GM18873 (cell line): ENCODE results near the gene LBH.

Experiments
- ATAC-seq: cut with Tn5 transposase; IDR thresholded peaks from one replicate; pipeline ENCODE4 v1.9.1; 2021; ENCODE audit warnings: mild to moderate bottlenecking, moderate library complexity, moderate number of reproducible peaks; ENCODE audit not compliant: unreplicated experiment, low FRiP score

The LBH gene

GRCh38 chr2:30298302-30298701, 67.0 kb downstream of the LBH start:
- ATAC-seq = no peak

DNA sequence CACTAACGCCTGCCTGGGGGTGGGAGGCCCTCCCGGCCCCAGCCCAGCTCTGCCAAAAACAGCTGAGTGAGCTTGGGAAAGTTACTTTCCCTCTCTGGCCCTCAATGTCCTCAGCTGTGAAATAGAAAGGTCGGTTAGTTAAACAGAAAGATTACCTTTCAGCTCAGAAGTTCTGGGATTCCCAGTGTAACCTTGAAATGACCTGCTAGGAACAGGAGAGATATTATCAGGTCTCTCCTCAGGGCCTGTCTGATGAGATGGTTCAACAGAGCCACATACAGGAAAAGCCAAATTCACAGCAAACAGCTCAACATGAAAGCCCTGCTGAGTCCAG, 68.8 kb downstream of the LBH start:
- no peak for ATAC-seq

- ATAC-seq = no peak
These were observed 69.3 kb downstream of the LBH start for GRCh38 chr2:30300456-30301221.

DNA sequence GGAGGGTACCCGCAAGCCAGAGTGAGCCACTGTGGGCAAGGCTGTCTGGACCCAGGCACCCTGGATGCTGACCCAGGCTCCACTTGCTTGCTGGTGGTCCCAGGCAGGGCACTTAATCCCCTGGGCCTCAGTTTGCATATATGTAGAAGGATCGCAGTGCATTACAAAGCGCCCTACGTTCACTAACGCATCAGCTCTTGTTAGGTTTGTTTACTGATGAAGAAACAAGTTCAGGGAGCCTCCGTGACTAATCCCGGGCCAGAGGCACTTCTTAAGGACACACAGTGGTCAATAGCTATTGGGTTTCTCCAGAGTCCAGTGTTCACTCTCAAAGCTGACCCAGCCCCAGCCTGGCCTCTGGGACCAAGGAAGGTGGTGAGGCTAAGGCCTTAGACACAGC, 70.2 kb downstream of the LBH start:
- ATAC-seq = no peak

GRCh38 chr2:30302566-30302965, 71.2 kb downstream of the LBH start:
- no peak for ATAC-seq

GRCh38 chr2:30303095-30303494, 71.8 kb downstream of the LBH start:
- no peak for ATAC-seq

DNA sequence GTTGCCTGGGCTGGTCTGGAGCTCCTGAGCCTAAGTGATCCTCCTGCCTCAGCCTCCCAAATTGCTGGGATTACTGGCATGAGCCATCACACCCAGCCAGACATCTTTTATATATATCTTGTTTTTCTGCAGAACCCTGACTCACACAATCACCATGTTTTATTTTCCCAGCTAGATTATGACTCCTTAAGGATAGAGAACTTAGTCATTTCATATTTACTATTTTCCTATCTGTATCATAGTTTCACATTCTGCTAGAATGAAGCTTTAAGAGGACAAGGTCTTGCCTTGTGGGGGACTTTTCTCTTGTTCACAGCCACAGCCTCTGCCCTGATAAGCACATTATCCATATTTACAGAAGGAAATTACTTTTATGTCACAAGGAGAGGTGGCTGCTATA, 73.9 kb downstream of the LBH start:
- no peak for ATAC-seq

- ATAC-seq = no peak
These were observed 75.2 kb downstream of the LBH start for GRCh38 chr2:30306522-30306921.

DNA sequence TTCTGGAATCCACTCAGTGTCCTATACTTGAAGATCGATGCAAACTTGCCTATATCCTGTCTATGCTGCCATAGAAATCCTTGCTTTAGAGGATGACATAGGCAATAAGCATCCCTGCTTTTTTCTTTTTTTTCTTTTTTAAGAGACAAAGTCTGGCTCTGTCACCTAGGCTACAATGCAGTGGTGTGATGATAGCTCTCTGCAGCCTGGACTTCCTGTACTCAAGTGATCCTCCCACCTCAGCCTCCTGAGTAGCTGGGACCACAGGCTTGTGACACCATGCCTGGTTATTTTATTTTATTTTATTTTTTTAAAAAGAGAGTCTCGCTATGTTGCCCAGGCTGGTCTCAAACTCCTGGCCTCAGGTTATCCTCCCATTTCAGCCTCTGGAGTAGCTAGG, 76.9 kb downstream of the LBH start:
- no peak for ATAC-seq
